Mesothelial cell of epicardium (in vitro differentiated cells): ENCODE measurements around the gene PRDM12. TPM values are rescaled to one million over a fixed set of nuclear protein-coding genes. Genes with fewer than 3 reads are reported as not detected.

ENCODE experiments used
- DNase-seq, 2 experiments: peaks; one replicate each; pipeline ENCODE4 v3.0.0; 2021; ENCODE audit warnings: low spot score in 2 of 2; ENCODE audit not compliant: unreplicated experiment in 2 of 2
- H3K27ac Mint-ChIP-seq: 2 replicates; pipeline ENCODE4 v1.8.0; 2021; ENCODE audit warnings: mixed read lengths
- H3K27me3 Mint-ChIP-seq: 2 replicates; pipeline ENCODE4 v1.8.0; 2021; ENCODE audit warnings: low read depth, mixed read lengths
- H3K36me3 Mint-ChIP-seq: 2 replicates; pipeline ENCODE4 v1.8.0; 2021; ENCODE audit warnings: mixed read lengths
- H3K4me1 Mint-ChIP-seq: 2 replicates; pipeline ENCODE4 v1.8.0; 2021; ENCODE audit warnings: mixed read lengths
- H3K4me3 Mint-ChIP-seq: 2 replicates; pipeline ENCODE4 v1.8.0; 2021; ENCODE audit warnings: mild to moderate bottlenecking, moderate library complexity, mixed read lengths
- H3K9me3 Mint-ChIP-seq: 2 replicates; pipeline ENCODE4 v1.8.0; 2021; ENCODE audit warnings: mixed read lengths
- total RNA-seq: library from RNA; stranded (reverse); gene quantifications from 3 replicates; pipeline ENCODE4 v1.2.1, GENCODE V29; 2021
- TF ChIP-seq, protein P1 (sequence below): fragments of 200-600 bp; sonication (generic); IDR thresholded peaks from one replicate; pipeline ENCODE4 v1.5.0; 2021; ENCODE audit warnings: antibody characterized with exemption; ENCODE audit not compliant: unreplicated experiment

PRDM12 gene
- total RNA-seq, 1 donor from 2014 or later: not detected

DNA sequence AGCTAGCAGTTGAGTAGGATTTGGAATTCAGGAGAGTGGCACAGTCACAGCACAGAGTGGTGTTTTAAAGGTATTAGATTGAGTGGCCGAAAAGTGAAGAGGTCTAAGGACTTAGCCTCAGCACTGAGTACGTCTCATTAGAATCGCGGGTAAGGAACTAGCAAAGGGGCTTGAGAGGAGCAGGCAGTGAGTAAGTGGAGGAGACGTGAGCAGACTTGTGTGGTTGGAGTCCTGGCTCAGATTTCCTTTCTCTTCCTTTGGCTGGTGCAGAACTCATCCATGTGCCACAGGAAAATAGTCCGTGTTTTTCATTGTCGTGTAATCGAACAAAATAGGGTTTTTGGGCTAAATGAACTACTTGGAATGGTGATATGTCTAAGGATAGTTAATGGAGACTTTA lies 32.6 kb downstream of the PRDM12 start:
- TF ChIP-seq, protein P1, sequence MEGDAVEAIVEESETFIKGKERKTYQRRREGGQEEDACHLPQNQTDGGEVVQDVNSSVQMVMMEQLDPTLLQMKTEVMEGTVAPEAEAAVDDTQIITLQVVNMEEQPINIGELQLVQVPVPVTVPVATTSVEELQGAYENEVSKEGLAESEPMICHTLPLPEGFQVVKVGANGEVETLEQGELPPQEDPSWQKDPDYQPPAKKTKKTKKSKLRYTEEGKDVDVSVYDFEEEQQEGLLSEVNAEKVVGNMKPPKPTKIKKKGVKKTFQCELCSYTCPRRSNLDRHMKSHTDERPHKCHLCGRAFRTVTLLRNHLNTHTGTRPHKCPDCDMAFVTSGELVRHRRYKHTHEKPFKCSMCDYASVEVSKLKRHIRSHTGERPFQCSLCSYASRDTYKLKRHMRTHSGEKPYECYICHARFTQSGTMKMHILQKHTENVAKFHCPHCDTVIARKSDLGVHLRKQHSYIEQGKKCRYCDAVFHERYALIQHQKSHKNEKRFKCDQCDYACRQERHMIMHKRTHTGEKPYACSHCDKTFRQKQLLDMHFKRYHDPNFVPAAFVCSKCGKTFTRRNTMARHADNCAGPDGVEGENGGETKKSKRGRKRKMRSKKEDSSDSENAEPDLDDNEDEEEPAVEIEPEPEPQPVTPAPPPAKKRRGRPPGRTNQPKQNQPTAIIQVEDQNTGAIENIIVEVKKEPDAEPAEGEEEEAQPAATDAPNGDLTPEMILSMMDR: no peak
- Mint-ChIP-seq H3K4me3 (no peak overlapping the region), H3K27ac (no peak overlapping the region), H3K4me1 (peaks cover 31% of the 10 kb centered on the region), H3K27me3 (no peaks in the 10 kb centered on the region), H3K36me3 (peaks cover 32% of the 10 kb centered on the region), H3K9me3 (no peaks in the 10 kb centered on the region)
- no peak for DNase-seq

DNA sequence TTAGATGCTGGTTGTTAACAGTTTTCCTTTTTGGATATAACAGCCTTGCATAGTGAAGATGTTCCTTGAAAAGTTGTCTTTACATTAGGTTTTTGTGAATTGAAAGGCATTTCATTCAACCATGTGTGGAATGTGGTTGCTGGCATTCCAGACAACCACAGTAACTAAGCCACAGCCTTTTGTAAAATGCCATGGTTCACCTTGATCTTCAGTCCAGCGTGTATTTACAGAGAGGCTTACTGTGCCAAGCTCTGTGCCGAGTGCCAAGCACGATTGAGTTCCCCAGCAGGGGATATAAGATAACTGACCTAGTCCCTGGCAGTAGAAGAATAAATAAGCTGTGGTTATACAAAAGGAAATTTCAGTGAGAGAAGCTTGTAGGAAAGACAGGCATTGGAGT lies 34.1 kb downstream of the PRDM12 start:
- Mint-ChIP-seq H3K36me3 (peaks cover 38% of the 10 kb centered on the region), H3K27me3 (no peaks in the 10 kb centered on the region), H3K27ac (peak overlapping the region; percentile 66), H3K4me3 (no peak overlapping the region), H3K9me3 (no peaks in the 10 kb centered on the region), H3K4me1 (peaks cover 26% of the 10 kb centered on the region)
- DNase-seq: no peak
- TF ChIP-seq, protein P1: no peak

GRCh38 chr9:130699047-130699446 lies 34.7 kb downstream of the PRDM12 start:
- TF ChIP-seq, protein P1: no peak
- no peak overlapping the region for H3K4me3 Mint-ChIP-seq
- H3K36me3 Mint-ChIP-seq: peaks cover 44% of the 10 kb centered on the region
- peak overlapping the region; percentile 41 for H3K27ac Mint-ChIP-seq
- H3K9me3 Mint-ChIP-seq: no peaks in the 10 kb centered on the region
- peaks cover 29% of the 10 kb centered on the region for H3K4me1 Mint-ChIP-seq
- no peak for DNase-seq
- no peaks in the 10 kb centered on the region for H3K27me3 Mint-ChIP-seq

DNA sequence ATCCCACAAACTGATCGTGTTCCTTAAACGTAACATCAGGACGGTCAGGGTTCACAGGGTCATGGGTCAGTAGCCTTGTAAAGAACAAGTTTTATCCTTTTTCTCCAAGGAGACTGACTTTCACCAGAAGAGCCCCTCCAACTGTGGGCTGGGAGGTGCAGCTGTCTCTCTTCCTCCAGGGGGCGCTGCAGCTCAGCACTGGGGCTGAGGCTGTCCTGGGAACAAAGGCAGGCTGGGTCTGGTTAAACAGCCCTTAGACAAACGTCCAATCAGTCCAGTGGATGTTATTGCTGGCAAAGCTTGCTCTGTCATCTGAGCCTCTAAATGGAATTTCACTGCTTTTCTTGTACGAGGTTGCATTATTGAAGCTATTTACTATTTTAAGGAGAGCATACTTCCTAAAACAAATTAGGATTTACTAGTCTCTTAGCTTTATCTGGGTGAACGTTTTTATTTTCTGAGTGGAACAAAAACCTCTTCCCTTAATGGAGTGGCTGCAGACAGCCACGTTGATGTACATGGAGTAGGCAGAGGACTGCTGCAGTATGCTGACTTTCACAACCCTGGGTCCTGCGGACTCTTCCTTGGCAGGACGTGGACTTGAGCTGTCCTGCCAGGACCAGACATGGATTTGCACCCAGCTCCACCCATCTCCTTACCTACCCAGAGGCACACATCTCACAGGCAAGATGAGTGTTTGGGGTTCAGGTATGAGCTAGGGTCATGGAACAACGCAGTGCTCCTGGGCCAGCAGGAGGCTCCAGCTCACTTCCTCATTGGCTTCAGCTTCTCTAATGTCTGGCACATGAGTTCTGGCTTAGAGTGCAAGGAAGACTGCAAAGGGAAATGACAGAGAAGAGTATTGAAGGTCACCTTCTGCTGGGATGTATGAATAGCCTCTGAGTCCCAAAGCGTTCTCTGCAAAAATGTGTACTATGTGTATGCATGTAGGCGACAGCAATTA lies 36.9 kb downstream of the PRDM12 start:
- no peak overlapping the region for H3K4me3 Mint-ChIP-seq
- H3K27ac Mint-ChIP-seq: peak overlapping the region; percentile 39
- peaks cover 43% of the 10 kb centered on the region for H3K36me3 Mint-ChIP-seq
- TF ChIP-seq, protein P1: peak; percentile 92
- peaks cover 19% of the 10 kb centered on the region for H3K4me1 Mint-ChIP-seq
- H3K27me3 Mint-ChIP-seq: no peaks in the 10 kb centered on the region
- DNase-seq: peak; percentile 74 to 89
- H3K9me3 Mint-ChIP-seq: no peaks in the 10 kb centered on the region

DNA sequence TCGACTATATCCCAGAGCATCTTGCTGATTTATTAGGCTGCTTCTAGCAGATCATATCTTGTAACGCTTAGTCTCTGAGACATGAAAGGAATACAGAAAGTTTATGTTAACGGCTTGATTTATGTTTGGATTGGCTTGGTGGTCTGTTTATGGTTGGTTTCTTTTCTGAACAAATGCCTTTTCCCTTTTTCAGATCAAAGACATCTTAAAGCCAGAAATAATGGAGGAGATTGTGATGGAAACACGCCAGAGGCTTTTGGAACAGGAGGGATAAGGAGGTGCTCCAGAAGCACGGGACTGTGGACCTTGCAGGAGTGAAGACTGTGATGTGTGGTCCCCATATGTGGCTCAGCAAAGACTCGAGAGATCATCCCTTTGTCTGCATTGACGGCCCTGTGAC lies 39.1 kb downstream of the PRDM12 start:
- no peaks in the 10 kb centered on the region for H3K9me3 Mint-ChIP-seq
- H3K4me3 Mint-ChIP-seq: no peak overlapping the region
- no peak for DNase-seq
- H3K36me3 Mint-ChIP-seq: peaks cover 26% of the 10 kb centered on the region
- TF ChIP-seq, protein P1: no peak
- peaks cover 17% of the 10 kb centered on the region for H3K4me1 Mint-ChIP-seq
- H3K27me3 Mint-ChIP-seq: no peaks in the 10 kb centered on the region
- H3K27ac Mint-ChIP-seq: peak overlapping the region; percentile 18
